Endothelial cell (in vitro differentiated cells): ENCODE results near the gene SH3RF3. TPM values are rescaled to one million over a fixed set of nuclear protein-coding genes. Genes with fewer than 3 reads are reported as not detected.

ENCODE experiments used
- DNase-seq: peaks from one replicate; pipeline ENCODE4 v3.0.0; 2021; ENCODE audit warnings: low spot score
- H3K27ac Mint-ChIP-seq: one replicate; pipeline ENCODE4 v1.8.0; 2021; ENCODE audit warnings: mixed read lengths, inconsistent platforms; ENCODE audit not compliant: unreplicated experiment
- H3K27me3 Mint-ChIP-seq: one replicate; pipeline ENCODE4 v1.8.0; 2021; ENCODE audit warnings: mild to moderate bottlenecking, moderate library complexity, mixed read lengths, inconsistent platforms; ENCODE audit not compliant: unreplicated experiment
- H3K36me3 Mint-ChIP-seq: one replicate; pipeline ENCODE4 v1.8.0; 2021; ENCODE audit warnings: mild to moderate bottlenecking, low read depth, mixed read lengths, inconsistent platforms; ENCODE audit not compliant: unreplicated experiment
- H3K4me1 Mint-ChIP-seq: one replicate; pipeline ENCODE4 v1.8.0; 2021; ENCODE audit warnings: mild to moderate bottlenecking, mixed read lengths, inconsistent platforms; ENCODE audit not compliant: unreplicated experiment
- H3K4me3 Mint-ChIP-seq: one replicate; pipeline ENCODE4 v1.8.0; 2021; ENCODE audit warnings: mild to moderate bottlenecking, mixed read lengths, inconsistent platforms; ENCODE audit not compliant: unreplicated experiment
- H3K9me3 Mint-ChIP-seq: one replicate; pipeline ENCODE4 v1.8.0; 2021; ENCODE audit warnings: mixed read lengths, inconsistent platforms; ENCODE audit not compliant: unreplicated experiment
- CTCF ChIP-seq: fragments of 200-600 bp; sonication (generic); IDR thresholded peaks from one replicate; pipeline ENCODE4 v1.5.0; 2021; ENCODE audit warnings: antibody characterized with exemption; ENCODE audit not compliant: unreplicated experiment
- total RNA-seq: library from RNA; stranded (reverse); fragmentation: NEBNext Ultra II Directional; extraction: Animal tissue kit (Norgen Biotek cat#: 25700); gene quantifications from one replicate; pipeline ENCODE4 v1.2.1, GENCODE V29; 2021; ENCODE audit not compliant: unreplicated experiment

SH3RF3 gene
- total RNA-seq, 1 donor from 2014 or later, result 12.8 TPM

- no peak for DNase-seq
- H3K36me3 Mint-ChIP-seq, result peaks cover 4% of the 10 kb centered on the region
- no peaks in the 10 kb centered on the region for H3K9me3 Mint-ChIP-seq
- peaks cover 42% of the 10 kb centered on the region for H3K4me1 Mint-ChIP-seq
- TF ChIP-seq CTCF, result no peak
- peaks cover 5% of the 10 kb centered on the region for H3K27me3 Mint-ChIP-seq
- no peak overlapping the region for H3K4me3 Mint-ChIP-seq
- peak overlapping the region; percentile 5 for H3K27ac Mint-ChIP-seq
Measured at GRCh38 chr2:109172556-109173105, 43.6 kb downstream of the SH3RF3 start.

DNA sequence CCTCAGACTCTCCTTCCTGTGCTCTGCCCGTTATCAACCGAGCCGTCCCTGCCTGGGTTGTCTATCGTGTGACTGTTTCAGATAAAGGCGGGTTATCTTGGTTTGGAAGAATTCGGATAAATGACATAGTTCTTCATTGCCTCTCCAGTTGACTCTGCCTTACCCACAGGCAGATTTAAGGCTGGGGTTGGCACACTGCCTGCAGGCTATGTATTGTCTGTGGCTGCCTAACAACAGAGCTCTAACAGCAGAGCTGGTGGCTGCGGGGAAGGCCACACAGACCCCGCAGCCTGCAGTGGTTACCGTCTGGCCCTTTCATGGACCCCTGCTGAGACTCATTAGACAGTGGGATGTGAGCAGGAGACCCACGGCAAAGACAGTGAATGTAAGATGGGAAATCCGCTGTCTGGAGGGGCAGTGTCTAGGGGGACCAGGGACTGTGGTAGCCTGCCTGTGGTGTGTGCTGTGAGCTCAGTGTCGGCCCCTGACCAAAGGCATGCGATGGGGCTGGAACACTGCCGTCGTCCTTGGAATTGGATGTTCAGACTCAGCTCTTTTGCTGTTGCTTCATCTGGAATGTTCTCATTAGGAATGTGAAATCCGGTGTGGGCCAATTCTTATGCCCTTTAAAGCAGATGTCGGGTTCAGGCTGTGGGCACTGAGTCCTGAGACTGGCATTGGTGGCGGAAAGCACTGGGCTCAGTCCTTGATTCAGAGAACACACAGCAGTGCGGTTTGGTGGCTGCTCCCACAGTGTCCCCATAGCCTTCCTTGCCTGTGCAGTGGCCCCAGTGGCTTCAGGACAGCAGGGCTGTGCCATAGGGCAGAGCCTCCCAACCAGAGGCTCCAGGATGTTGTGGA is 44.5 kb downstream of the SH3RF3 start:
- Mint-ChIP-seq H3K27ac (peak overlapping the region; percentile 70), H3K4me1 (peaks cover 46% of the 10 kb centered on the region), H3K9me3 (no peaks in the 10 kb centered on the region), H3K36me3 (peaks cover 4% of the 10 kb centered on the region), H3K27me3 (peaks cover 5% of the 10 kb centered on the region), H3K4me3 (no peak overlapping the region)
- no peak for DNase-seq
- no peak for TF ChIP-seq CTCF

GRCh38 chr2:109174214-109174613 is 45.2 kb downstream of the SH3RF3 start:
- TF ChIP-seq CTCF, result no peak
- Mint-ChIP-seq H3K4me3 (no peak overlapping the region), H3K36me3 (peaks cover 9% of the 10 kb centered on the region), H3K4me1 (peaks cover 46% of the 10 kb centered on the region), H3K9me3 (no peaks in the 10 kb centered on the region), H3K27ac (peak overlapping the region; percentile 70), H3K27me3 (peaks cover 5% of the 10 kb centered on the region)
- no peak for DNase-seq

DNA sequence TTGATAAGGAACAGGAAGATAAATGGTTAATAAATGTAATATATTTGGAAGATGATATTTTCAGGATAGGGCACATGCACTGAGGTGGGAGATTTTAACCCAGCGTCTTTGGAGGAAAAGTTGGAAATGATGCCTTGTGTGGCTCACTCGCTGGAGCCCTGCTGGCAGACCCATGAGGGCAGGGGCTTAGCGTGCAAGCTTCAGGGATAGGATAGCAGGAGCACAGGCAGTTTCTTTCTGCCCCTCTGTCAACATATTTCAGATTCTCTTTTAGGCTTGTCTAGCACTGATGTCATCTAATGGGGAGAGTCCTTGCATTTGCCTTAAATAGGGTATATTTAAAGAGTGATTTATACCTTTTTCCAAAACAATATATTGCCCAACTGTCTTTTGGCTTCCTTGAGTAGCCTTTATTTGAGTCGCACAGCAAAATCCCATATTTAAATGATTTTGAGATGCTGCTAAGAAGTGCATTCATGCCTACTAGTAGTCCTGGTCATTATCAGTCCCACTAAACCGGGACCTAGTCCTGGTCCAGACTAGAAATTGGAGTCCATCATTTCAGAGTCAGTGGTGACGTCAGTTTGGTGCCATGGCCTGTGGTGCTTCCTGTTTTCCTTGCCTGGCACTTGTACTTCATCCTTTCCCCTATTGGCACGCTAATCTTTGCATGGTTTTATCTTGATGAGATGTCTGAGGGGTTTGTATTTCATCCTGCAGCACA is 45.8 kb downstream of the SH3RF3 start:
- Mint-ChIP-seq H3K27me3 (peaks cover 8% of the 10 kb centered on the region), H3K36me3 (peaks cover 12% of the 10 kb centered on the region), H3K9me3 (no peaks in the 10 kb centered on the region), H3K4me3 (peak overlapping the region; percentile 73), H3K4me1 (peaks cover 50% of the 10 kb centered on the region), H3K27ac (no peak overlapping the region)
- no peak for TF ChIP-seq CTCF
- no peak for DNase-seq
